ENCODE measurements around the gene ERGIC2.
"Not testable (repeated sequence)": the region's sequence is repeated elsewhere in the genome, so short reads cannot be mapped to it uniquely, and the experiment has no call there.

ERGIC2 gene, protein sequence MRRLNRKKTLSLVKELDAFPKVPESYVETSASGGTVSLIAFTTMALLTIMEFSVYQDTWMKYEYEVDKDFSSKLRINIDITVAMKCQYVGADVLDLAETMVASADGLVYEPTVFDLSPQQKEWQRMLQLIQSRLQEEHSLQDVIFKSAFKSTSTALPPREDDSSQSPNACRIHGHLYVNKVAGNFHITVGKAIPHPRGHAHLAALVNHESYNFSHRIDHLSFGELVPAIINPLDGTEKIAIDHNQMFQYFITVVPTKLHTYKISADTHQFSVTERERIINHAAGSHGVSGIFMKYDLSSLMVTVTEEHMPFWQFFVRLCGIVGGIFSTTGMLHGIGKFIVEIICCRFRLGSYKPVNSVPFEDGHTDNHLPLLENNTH

DNA sequence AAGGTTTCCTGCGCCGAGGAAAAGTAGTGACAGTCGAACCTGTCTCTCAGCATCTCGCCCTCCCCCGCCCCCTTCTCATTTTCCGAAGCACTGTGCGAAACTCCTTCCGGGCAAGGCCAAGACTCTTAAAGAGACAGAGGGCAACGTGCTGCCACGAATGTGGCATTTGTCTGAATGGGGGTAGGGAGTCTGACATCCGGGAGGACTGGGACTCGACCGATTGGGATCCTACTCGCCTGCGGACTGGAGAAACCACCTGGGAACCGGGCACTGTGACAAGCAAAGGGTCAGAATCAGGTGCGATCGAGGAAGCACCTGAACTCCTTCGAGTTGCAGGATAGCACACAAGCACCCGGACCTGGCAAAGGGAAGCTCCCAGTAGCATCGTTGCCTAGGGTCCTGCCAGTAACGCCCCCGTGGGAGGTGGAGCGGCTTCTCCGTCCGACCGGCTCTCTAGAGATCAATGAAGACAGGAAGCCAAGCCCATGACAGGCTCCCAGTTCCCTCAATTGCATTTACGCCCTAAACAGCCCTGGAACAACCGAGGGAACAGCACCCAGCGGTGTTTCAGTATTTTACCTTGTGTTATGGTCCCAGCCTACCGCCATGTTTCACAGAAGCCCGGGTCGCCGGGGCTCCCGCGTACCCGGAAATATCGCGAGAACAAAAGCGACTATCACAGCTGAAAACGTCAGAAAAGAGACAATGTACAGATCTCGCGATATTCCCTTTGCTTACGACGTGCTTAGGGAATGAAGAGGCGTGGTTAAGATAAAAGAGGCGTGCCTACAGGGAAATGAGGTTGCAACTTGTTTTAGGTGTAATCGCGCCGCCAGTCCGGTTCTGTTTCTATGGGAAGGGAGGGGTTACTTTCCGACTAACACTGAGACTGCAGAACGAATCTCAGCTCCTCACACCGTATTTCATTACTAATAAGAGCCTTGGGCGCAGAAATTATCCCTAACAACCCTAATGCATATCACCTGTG is at the start of gene ERGIC2:
ERGIC2 (minus strand) TSS at position 637 of the 988 bp plus-strand sequence. CDS start 9,539 bp downstream, outside the sequence.
- peak; percentile 94 for DNase-seq

DNA sequence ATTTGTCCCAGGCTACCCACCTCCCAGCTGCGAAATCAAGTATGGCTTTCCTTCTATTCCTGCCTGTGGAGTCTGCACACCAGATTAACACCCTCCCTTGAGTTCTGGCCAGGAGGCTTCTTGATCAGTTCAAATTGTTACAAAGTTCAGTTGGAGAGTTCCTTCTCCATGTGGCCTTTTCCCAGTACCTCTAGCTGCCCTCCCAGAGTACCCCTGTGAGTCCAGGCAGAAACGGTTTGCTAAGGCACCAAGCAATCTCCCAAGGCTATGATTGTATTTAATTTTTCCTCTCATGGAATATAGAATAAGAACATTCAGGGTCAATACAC is 49.7 kb upstream of the ERGIC2 start:
- DNase-seq: no peak

DNA sequence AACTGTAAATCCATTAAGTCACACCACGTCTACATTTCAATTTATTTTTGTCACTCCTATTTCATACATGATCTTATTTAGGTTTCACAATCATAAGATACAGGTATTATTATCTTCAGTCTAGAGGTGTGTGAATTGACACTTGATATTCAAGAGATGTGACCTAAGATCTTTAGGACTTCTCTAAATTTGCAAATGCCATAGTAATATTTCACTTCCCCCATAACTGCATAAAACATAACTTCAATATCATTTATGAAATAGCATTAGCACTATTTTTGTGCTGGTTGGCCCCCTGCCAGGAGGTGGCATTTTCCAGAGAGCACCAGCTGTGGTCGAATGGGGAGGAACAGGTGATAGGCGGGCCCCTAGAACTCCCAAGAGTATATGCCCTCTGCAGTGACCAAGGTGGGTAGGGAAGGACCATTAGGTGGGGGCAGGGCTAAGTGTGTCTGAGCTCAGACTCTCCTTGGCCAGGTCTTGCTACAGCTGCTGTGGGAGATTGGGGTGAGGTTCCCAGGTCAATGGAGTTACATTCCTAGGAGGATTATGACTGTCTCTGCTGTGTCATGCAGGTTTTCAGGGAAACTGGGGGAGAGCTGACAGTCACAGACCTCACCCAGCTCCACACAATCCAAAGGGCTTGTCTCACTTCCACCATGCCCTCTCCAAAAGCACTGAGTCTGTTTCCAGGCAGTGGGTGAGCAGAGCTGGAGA is 49.2 kb upstream of the ERGIC2 start:
- DNase-seq: no peak

DNA sequence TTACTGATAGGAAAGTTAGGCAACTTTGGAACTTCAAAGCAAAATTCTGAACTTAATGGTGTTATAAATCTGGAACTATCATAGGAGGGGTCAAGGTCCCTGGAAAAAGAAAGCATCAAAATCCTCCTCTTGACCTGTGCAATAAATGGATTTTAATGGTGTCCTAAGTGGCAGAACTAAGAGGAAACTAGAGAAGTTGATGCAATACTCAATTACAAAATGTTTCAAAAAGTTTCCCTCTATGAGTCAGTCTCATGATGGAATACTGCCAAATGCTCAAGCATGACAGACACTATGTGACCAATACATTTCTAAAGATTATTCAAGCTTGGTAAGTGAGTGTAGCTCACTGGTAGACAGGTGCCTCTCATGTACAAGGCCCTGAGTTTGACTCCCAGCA is 47.7 kb upstream of the ERGIC2 start:
- no peak for DNase-seq

DNA sequence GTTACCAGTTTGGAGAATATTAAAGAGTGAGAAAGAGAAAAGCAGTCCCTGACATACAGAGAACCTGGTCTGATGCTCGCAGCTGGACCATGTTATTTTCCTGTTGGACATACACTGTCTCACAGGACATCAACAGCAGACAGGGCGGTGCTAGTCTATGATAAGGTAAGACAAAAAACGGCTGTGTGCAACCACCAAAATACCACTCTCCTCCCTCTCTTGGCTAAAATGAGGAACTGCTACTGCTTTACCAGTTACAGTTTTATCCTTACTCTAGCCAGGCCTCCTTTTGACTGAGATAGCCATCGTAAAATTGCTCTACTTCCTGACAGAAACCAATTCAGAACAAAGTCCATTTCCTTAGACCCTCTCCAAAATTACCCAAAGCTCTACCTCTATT is 47.0 kb upstream of the ERGIC2 start:
- DNase-seq: no peak

DNA sequence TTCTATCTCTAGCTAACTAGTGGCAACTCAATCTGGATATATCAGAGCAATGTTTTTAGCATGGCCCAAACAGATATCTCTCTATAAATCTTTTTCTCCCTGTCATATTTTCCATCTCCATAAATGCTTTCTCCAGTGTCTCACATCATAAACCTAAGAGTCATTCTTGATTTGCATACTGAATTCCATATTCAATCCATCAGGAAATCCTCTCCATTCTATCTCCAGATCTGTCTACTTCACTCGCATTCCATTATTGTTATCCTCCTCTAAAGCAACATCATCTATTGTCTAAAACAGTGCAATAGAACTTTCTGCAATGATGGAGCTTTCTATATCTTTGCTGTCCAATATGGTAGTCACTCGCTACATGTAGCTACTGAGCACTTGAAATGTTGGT is 45.5 kb upstream of the ERGIC2 start:
- no peak for DNase-seq

DNA sequence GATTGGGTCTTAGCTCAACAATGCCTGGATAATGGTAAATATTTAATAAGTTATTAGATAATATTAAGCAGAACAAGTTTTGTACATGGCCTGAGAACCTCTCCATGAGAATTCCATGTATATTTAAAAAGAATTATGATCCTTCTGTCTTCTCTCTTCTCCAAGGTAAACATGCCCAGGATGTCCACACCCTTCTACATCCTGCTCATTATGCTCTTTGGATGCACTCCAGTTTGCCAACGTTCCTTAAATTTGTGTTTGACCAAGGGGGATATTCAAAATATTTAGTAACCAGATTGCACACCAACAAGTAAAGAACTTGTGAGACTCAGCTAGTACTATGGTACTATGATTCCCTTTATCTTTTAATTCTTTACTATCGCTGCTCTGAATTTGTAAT is 44.8 kb upstream of the ERGIC2 start:
- DNase-seq: no peak

DNA sequence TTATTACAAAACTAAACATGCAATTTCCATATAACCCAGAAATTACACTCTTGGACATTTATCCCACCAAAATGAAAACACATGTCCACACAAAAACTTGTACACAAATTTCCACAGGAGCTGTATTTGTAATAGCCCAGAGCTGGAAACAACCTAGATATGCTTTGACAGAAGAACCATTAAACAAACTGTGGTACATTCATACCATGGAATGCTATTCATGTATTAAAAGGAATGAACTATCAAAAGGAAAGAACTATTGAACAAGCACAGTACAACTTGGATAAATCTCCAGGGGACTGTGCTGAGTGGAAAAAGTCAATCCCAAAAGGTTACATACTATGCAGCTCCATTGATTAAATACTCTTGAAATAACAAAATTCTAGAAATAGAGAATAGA is 35.8 kb upstream of the ERGIC2 start:
- no peak for DNase-seq

DNA sequence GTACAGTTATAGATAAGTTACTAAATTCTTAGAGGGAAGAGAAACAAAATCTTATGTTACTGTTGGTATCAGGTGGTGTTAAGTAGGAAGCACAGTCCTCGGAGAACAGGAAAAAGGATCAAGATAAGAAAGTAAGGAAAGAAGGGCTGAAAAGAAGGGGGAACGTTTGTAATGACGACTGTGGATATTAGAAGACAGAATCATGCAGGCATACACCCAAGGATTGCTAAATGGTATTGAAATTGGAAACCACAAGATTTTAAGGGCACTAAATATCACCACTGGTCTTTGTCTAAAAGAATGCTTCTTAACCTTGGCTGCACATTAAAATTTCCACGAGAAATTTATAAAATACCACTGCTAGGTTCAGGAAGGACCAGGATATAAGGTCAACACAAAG is 34.1 kb upstream of the ERGIC2 start:
- no peak for DNase-seq

DNA sequence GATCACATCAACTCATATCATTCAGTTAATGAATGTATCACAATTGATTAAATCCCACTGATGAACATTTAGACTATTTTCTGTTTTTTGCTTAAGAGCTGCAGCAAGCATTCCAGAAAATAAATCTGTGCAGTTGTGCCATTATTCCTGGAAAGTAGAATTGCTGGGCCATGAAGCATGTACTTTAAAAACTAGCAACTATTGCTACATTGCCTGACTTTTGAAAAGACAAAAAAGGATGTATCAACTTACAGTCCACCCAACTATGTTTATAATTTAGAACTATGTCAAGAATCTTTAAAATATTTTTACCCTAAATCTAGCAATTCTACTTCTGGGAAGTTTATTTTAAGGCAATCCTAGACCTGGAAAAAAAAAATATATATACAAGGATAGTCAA is 33.4 kb upstream of the ERGIC2 start:
- no peak for DNase-seq

DNA sequence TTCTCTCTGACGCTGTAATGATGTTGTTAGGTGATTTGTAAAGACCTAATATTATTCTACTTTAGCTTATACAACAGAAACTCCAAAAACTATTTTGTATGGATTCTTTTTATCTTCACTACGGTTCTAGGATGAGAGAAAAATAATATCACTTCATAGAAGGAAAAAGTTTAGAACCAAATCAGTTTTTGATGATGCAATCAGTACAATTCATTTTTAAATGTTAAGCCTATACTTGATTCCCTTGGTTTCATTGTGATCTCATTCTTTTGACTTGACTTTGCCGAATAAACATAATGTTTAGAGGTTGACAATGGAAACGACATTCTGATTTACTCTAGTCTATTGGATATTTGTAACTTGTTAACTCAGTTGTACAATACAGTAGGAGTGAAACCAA is 24.6 kb upstream of the ERGIC2 start:
- no peak for DNase-seq

DNA sequence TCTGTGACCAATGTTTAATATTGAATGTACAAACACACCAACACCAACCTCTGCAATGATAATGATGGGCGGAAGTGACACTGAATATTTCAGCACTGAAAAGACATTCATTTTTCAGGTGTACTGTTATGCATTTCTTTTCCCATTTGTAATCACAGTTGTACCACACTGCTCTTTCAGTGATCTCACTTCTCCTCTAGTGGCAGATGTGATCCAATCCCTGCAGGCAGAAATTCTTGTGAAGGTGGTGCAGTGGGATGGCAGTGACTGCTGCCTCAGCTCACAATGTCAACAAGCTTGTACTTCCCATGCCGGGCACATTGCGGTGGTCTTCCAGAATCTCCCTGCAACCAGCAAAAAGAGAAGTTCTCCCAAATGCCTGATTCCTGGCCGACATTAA is 23.0 kb upstream of the ERGIC2 start:
- no peak for DNase-seq

DNA sequence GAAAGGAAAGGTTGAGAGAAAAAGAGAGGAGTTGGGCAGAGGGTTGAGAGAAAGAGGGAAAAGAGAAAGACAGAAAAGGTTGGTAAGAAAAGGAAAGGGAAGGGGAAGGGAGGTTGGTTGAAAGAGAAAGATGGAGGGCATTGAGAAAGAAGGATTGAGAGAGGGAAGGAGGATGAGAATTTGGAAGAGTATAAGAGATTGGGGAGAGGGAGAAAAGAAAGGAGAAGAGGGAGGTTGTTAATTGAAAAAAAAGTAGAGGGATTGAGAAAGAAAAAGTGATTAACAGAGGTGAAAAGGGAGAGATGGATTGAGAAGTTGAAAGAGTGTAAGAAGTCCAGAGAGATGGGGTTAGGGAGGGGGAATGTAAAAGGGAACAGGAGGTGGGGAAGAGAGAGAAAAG is 21.5 kb upstream of the ERGIC2 start:
- DNase-seq: no peak

DNA sequence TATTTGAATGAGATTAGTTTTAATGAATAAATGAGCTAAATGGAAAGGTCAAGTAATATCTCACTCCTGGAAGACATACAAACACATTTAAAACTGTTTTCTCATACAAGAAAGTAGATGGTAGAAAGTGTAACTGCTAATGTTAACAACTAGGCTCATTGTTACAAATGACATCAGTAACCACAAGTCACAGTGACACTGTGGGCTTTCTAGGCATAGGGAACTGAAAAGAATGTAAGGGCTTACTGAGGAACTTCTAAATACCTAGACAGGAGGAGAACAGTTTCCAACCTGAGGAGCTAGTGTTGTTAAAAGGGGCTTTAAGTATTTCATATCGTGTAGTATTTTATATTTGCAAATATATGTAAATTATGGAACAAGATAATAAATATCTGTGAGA is 17.5 kb upstream of the ERGIC2 start:
- DNase-seq: no peak

DNA sequence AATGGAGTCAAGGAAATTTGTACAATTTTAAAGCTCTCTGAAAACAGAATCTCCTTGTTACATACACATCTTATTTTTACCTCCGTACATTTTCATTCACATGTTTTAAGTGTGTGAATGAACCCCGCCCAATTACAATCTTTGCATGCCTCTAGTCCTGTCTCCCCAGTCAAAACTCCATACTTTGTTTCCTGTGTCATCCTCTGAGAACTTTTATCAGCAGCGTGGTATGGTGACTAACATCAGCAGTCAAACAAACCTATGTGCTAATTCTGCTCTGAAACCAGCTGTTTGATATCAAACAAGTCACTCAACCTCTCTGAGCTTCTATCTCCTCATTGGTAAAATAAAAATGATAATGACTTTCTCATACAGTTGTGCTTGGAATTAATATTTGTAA is 15.8 kb upstream of the ERGIC2 start:
- no peak for DNase-seq

DNA sequence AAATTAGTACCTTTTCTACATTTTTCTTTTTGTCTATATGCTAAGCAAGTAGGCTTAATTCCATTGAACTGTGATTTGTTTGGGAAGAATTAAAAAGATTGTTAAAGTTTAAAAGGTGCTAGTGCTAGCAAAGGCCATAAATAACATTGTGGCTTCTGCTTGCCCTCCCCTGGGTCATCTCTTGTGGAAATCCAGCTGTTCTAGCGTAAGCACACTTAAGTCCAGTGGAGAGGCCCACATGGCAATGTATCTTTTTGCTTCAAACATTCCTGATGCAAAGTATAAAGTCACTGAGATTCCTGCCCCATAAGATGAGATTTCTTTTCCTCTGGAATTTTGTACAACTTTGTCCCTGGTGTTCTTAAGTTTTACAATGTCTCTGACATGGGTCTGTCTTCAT is 14.4 kb upstream of the ERGIC2 start:
- DNase-seq: no peak

DNA sequence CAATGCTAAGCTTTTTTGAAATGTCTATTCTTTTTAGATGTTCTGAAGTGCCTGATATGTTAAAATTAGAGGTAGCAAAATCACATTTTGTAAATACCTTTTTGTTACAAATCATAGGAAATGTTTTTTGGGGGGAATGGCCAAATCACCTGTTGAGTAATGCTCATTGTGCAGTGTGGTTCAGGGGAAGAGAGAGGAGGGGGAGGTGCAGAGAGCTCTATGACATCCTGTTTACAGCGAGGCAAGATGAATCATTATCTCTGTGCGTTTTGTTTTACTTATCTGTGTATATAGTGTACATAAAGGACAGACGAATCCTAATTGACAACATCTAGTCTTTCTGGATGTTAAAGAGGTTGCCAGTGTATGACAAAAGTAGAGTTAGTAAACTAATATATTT is 9.4 kb upstream of the ERGIC2 start:
- not testable (repeated sequence) for DNase-seq

DNA sequence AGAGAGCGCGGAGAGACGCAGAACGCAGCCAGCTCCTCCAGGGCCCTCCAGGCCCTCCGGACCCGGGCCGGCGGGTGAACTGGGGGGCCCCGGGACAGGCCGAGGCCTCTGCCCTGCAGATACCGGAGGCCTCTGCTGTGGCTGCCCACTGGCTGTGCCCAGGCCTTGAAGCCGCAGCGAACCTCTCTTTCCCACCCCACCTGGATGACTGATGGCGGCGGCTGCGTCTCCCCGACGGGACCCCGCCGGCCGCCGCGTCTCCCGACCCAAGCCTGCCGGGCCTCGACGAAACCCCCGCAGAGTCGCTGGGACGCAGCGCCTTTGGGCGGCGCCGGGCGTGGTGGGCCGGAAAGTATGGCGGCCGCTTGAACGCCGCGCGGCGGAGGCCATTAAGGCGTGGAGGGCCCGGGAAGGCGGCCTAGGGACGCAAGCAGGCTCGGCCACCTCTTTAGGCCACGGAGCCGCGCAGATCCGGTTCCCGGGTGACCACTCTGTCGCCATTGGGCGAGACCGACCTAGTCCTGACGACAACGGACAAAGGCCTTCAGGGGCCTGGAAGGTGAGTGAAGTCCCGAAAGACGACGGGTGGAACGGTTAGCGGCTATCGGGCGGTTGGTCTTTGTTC is 8.4 kb upstream of the ERGIC2 start:
- no peak for DNase-seq

DNA sequence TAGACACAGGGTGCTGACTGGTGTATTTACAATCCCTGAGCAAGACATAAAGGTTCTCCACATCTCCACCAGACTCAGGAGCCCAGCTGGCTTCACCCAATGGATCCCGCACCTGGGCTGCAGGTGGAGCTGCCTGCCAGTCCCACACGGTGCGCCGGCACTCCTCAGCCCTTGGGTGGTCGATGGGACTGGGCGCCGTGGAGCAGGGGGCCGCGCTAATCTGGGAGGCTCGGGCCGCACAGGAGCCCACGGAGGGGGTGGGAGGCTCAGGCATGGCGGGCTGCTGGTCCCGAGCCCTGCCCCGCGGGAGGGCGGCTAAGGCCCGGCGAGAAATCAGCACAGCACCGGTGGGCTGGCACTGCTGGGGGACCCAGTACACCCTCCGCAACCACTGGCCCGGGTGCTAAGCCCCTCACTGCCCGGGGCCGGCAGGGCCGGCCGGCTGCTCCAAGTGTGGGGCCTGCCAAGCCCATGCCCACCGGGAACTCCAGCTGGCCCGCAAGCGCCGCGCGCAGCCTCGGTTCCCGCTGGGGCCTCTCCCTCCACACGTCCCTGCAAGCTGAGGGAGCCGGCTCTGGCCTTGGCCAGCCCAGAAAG is 5.2 kb upstream of the ERGIC2 start:
- DNase-seq: not testable (repeated sequence)

DNA sequence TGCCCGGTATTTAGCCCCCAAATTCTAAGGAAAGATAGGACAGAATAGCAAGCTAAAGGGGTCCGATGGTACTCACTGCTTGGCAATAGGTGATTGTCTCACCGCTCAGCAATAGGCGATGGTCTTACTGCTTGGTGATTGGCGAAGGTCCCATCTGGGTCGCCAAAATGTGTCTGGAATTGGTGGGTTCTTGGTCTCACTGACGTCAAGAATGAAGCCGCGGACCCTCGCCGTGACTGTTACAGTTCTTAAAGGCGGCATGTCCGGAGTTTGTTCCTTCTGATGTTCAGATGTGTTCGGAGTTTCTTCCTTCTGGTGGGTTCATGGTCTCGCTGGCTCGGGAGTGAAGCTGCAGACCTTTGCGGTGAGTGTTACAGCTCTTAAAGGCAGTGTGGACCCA is 4.2 kb upstream of the ERGIC2 start:
- not testable (repeated sequence) for DNase-seq

DNA sequence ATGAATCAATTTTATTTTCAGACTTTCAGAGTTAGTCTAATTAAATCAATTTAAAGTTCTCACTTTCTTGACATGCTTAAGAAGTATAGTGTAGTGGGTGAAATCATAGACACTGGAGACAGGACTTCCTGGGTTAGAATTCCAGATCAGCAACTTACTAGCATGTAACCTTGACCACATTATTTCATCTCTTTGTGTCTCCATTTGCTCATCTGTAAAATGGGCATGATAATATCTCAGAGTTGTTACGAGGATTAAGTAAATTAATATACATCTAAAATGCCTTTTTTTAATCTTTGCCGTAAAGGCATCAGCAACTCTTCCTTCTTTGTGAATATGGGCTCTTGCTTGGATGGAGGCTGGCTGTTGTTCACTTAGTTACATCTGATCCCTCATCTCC is 1.3 kb upstream of the ERGIC2 start:
- no peak for DNase-seq

DNA sequence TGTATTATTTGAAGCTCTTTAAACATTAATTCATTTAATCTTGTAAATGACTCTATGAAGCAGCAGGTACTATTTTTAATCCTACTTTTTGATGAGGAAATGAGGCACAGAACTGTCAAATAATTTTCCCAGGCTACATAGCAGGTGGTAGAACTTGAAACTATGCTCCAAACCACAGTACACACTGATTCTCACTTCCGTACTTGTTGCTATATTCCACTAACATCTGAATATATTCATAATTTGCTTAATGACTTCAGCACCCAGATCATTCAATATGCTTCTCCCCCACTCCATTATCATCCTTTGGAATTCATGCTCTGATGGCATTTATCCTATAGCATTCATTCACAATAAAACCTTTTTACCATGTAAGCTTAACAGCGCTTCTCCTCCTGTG is 4.9 kb downstream of the ERGIC2 start:
- DNase-seq: no peak

DNA sequence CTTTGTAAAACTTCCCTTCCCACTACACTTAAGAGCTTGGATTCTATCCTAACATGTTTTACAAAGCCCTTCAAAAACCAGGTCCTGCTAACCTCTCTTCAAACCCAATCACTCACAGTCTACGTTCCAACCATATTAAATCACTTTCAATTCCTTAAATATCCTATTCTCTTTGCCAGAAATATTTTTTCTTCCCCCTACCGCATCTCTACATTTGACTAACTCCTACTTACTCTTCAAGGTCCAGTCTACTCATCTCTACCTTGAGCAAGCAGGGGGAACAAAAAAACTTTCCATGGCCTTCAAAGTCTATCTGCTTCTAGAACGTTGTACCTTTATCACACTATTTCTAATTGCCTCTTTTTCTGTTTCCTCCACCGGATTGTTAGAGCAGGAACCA is 6.1 kb downstream of the ERGIC2 start:
- DNase-seq: no peak
